GM12892 (cell line): ENCODE results near the gene SHANK1.
"Not testable (repeated sequence)": the region's sequence is repeated elsewhere in the genome, so short reads cannot be mapped to it uniquely, and the experiment has no call there.

ENCODE experiments used
- POLR2A ChIP-seq: IDR thresholded peaks from 2 replicates; pipeline ENCODE4 v1.6.1; 2011; ENCODE audit warnings: low read depth, low read length, control low read depth
- POLR2AphosphoS5 ChIP-seq: IDR thresholded peaks from 2 replicates; pipeline ENCODE4 v1.6.1; 2011; ENCODE audit warnings: low read depth, low read length, control low read depth
- TAF1 ChIP-seq: IDR thresholded peaks from 2 replicates; pipeline ENCODE4 v1.6.1; 2011; ENCODE audit warnings: low read depth, mild to moderate bottlenecking, control low read depth, low read length, borderline replicate concordance

DNA sequence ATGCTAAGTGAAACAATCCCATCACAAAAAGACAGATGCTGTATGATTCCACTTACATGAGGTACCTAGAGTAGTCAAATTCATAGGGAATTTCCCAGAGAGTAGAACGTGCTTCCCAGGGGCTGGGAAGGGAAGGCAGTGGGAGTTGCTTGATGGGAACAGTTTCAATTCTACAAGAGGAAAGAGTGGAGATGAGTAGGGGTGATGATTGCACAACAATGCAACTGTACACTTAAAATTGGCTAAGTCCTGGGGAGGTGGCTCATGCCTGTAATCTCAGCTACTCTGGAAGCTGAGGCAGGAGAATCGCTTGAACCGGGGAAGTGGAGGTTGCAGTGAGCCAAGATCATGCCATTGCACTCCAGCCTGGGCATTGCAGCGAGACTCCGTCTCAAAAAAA, 101.2 kb downstream of the SHANK1 start:
- TF ChIP-seq POLR2A, POLR2AphosphoS5, TAF1: not testable (repeated sequence)
